ENCODE data around the gene DYNC2I2.

The DYNC2I2 gene

GRCh38 chr9:128704356-128704670 lies 47.7 kb upstream of the DYNC2I2 start:
- no peak for TF ChIP-seq ZBTB7A (IDR thresholded peaks at IDR 0.05; ENCODE audit: low read depth)
- TF ChIP-seq USF1 (IDR thresholded peaks at IDR 0.05) = no peak
- no peak for TF ChIP-seq CEBPB (IDR thresholded peaks at IDR 0.05)
- no peak for TF ChIP-seq FOXM1 (IDR thresholded peaks at IDR 0.05; ENCODE audit: borderline replicate concordance, low read depth)
- no peak for TF ChIP-seq TCF12 (IDR thresholded peaks at IDR 0.05; ENCODE audit: low read depth)
- no peak for TF ChIP-seq EGR1 (IDR thresholded peaks at IDR 0.05)
- TF ChIP-seq EP300 (IDR thresholded peaks at IDR 0.05; ENCODE audit: borderline replicate concordance) = no peak
- TF ChIP-seq CREB1 (IDR thresholded peaks at IDR 0.05; ENCODE audit: low read depth) = no peak
- no peak for TF ChIP-seq YY1 (IDR thresholded peaks at IDR 0.05; ENCODE audit: low read depth)
- no peak for TF ChIP-seq RAD21 (IDR thresholded peaks at IDR 0.05; ENCODE audit: low read depth)
- TF ChIP-seq MAX (IDR thresholded peaks at IDR 0.05) = no peak
- TF ChIP-seq TAF1 (IDR thresholded peaks at IDR 0.05; ENCODE audit: low read depth) = no peak
- TF ChIP-seq NFIC (IDR thresholded peaks at IDR 0.05) = no peak
- no peak for TF ChIP-seq REST (IDR thresholded peaks at IDR 0.05; ENCODE audit: low read depth)
- TF ChIP-seq TEAD4 (IDR thresholded peaks at IDR 0.05) = no peak

GRCh38 chr9:128703616-128704355 lies 47.1 kb upstream of the DYNC2I2 start:
- TF ChIP-seq FOXM1 (IDR thresholded peaks at IDR 0.05; ENCODE audit: borderline replicate concordance, low read depth) = no peak
- TF ChIP-seq MAX (IDR thresholded peaks at IDR 0.05) = no peak
- no peak for TF ChIP-seq REST (IDR thresholded peaks at IDR 0.05; ENCODE audit: low read depth)
- TF ChIP-seq ZBTB7A (IDR thresholded peaks at IDR 0.05; ENCODE audit: low read depth) = no peak
- TF ChIP-seq RAD21 (IDR thresholded peaks at IDR 0.05; ENCODE audit: low read depth) = no peak

GRCh38 chr9:128702949-128703615 lies 46.4 kb upstream of the DYNC2I2 start:
- peak; percentile 64 for TF ChIP-seq MAX (IDR thresholded peaks at IDR 0.05)
- no peak for TF ChIP-seq REST (IDR thresholded peaks at IDR 0.05; ENCODE audit: low read depth)

- TF ChIP-seq ZBTB7A (IDR thresholded peaks at IDR 0.05; ENCODE audit: low read depth) (peak; percentile 88), RAD21 (IDR thresholded peaks at IDR 0.05; ENCODE audit: low read depth) (peak; percentile 48; the same call in 1 of the 2 replicates), TAF1 (IDR thresholded peaks at IDR 0.05; ENCODE audit: low read depth) (peak; percentile 51; the same call in 1 of the 2 replicates), YY1 (IDR thresholded peaks at IDR 0.05; ENCODE audit: low read depth) (0 out of 2 replicates have a peak, but pooled peaks have one; percentile 10), CEBPB (IDR thresholded peaks at IDR 0.05) (no peak), MAX (IDR thresholded peaks at IDR 0.05) (0 out of 2 replicates have a peak, but pooled peaks have one; percentile 21)
Measured at GRCh38 chr9:128702445-128702948, 45.9 kb upstream of the DYNC2I2 start, which contains the start of gene PKN3. Gene PKN3, plus strand, starts transcription at chr9:128702503. Its CDS starts 413 bp downstream, at chr9:128702916.
